Measurements from ENCODE around the gene SPIRE2. TPM values are rescaled to one million over a fixed set of nuclear protein-coding genes. Genes with fewer than 3 reads are reported as not detected.
"Not testable (repeated sequence)": the region's sequence is repeated elsewhere in the genome, so short reads cannot be mapped to it uniquely, and the experiment has no call there.

SPIRE2 gene
- total RNA-seq, 1 donor from 2014 or later, result 9.5 TPM

GRCh38 chr16:89805136-89805905 is 23.0 kb upstream of the SPIRE2 start:
- no peak overlapping the region for H3K27ac ChIP-seq

DNA sequence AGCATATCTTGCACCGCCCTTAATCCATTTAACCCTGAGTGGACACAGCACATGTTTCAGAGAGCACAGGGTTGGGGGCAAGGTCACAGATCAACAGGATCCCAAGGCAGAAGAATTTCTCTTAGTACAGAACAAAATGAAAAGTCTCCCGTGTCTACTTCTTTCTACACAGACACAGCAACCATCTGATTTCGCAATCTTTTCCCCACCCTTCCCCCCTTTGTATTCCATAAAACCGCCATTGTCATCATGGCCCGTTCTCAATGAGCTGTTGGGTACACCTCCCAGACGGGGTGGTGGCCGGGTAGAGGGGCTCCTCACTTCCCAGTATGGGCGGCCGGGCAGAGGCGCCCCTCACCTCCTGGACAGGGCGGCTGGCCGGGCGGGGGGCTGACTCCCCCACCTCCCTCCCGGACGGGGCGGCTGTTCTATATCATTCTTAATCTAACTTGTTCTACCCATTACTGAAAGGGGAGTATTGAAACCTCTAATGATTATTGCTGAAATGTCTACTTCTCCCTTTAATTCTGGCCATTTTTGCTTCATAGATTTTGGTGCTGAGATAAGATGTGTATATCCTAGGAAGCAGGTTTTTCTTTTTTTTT is 21.6 kb upstream of the SPIRE2 start:
- intact Hi-C loops (cut with DNase I); H3K27ac ChIP-seq; H3K36me3 ChIP-seq; H3K4me3 ChIP-seq; H3K27me3 ChIP-seq; H3K4me1 ChIP-seq; ATAC-seq; DNase-seq; H3K9me3 ChIP-seq: not testable (repeated sequence)

More at GRCh38 chr16:89805136-89805905, 23.0 kb upstream of the SPIRE2 start:
- TF ChIP-seq CTCF (IDR thresholded peaks at IDR 0.05), result no peak
- ATAC-seq (no peak), DNase-seq (no peak)
- no peaks in the 10 kb centered on the region for H3K4me1 ChIP-seq
- H3K27me3 ChIP-seq, result no peaks in the 10 kb centered on the region
- no peaks in the 10 kb centered on the region for H3K9me3 ChIP-seq
- no peak overlapping the region for H3K4me3 ChIP-seq
- intact Hi-C loops (cut with DNase I), result no loop called here
- H3K36me3 ChIP-seq, result no peaks in the 10 kb centered on the region

- H3K9me3 ChIP-seq, result no peaks in the 10 kb centered on the region
- no peak overlapping the region for H3K27ac ChIP-seq
- peak; percentile 81 for ATAC-seq
- no peaks in the 10 kb centered on the region for H3K27me3 ChIP-seq
- intact Hi-C loops (cut with DNase I), result no loop called here
- H3K4me1 ChIP-seq, result no peaks in the 10 kb centered on the region
- no peak overlapping the region for H3K4me3 ChIP-seq
- H3K36me3 ChIP-seq, result no peaks in the 10 kb centered on the region
- TF ChIP-seq CTCF (IDR thresholded peaks at IDR 0.05), result no peak
- DNase-seq, result no peak
Observed at GRCh38 chr16:89808475-89808874, 19.8 kb upstream of the SPIRE2 start.

DNA sequence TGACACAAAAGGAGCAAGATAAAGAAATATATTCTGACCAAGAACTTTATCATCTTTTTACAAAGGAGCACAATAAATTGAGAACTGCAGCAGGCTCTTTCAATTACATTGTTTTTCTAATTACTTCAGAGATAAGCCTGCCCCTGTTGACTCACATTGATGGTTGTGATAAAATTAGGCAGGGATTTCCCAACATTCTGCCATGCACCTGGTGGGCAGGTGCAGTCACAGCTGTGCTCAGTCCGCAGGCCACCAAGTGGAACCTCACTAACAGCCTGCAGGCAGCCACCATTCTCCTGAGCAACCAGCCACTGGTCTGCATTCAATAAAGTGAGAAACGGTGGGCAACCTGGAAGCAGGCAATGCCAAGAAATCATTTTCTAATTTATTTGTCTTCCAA is 17.0 kb upstream of the SPIRE2 start:
- intact Hi-C loops (cut with DNase I), result no loop called here
- Histone ChIP-seq H3K4me3 (no peak overlapping the region), H3K36me3 (no peaks in the 10 kb centered on the region), H3K4me1 (peaks cover 4% of the 10 kb centered on the region), H3K9me3 (no peaks in the 10 kb centered on the region), H3K27me3 (no peaks in the 10 kb centered on the region), H3K27ac (no peak overlapping the region)
- no peak for ATAC-seq
- DNase-seq, result no peak
- no peak for TF ChIP-seq CTCF (IDR thresholded peaks at IDR 0.05)

- peak overlapping the region; percentile 75 for H3K4me3 ChIP-seq
- H3K4me1 ChIP-seq, result peaks cover 4% of the 10 kb centered on the region
- H3K9me3 ChIP-seq, result no peaks in the 10 kb centered on the region
- TF ChIP-seq CTCF (IDR thresholded peaks at IDR 0.05), result no peak
- DNase-seq (no peak), ATAC-seq (no peak)
- H3K36me3 ChIP-seq, result no peaks in the 10 kb centered on the region
- no peak overlapping the region for H3K27ac ChIP-seq
- no peaks in the 10 kb centered on the region for H3K27me3 ChIP-seq
- intact Hi-C loops (cut with DNase I), result no loop called here
Observed at GRCh38 chr16:89815639-89816348, 12.5 kb upstream of the SPIRE2 start.

- H3K9me3 ChIP-seq; H3K27ac ChIP-seq; H3K36me3 ChIP-seq; H3K27me3 ChIP-seq; intact Hi-C loops (cut with DNase I); ATAC-seq; H3K4me3 ChIP-seq; H3K4me1 ChIP-seq; DNase-seq: not testable (repeated sequence)
Observed at GRCh38 chr16:89818851-89819403, 9.3 kb upstream of the SPIRE2 start.

DNA sequence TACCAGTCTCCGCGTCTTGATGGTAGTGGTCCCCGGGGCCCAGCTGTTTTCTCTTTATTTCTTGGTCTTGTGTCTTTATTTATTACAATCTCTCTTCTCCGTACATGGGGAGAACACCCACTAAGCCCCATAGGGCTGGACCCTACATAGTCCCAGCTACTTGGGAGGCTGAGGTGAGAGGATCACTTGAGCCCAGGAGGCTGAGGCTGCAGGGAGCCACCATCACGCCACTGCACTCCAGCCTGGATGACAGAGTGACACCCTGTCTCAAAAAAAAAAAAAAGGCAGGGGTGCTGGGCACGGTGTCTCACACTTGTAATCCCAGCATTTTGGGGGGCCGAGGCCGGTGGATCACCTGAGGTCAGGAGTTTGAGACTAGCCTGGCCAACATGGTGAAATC is 8.8 kb upstream of the SPIRE2 start:
- DNase-seq; H3K27me3 ChIP-seq; intact Hi-C loops (cut with DNase I); H3K9me3 ChIP-seq; H3K4me1 ChIP-seq; H3K36me3 ChIP-seq; H3K4me3 ChIP-seq; ATAC-seq; H3K27ac ChIP-seq: not testable (repeated sequence)
